H1 (cell line): ENCODE measurements around the gene CCDC13. TPM values are rescaled to one million over a fixed set of nuclear protein-coding genes. Genes with fewer than 3 reads are reported as not detected.

Experiments
- BRCA1 ChIP-seq: IDR thresholded peaks from 2 replicates; pipeline ENCODE4 v1.6.1; 2012; ENCODE audit warnings: low read depth, low read length, improper control_type of control experiment
- CHD2 ChIP-seq: IDR thresholded peaks from 2 replicates; pipeline ENCODE4 v1.6.1; 2012; ENCODE audit warnings: low read length, improper control_type of control experiment
- EP300 ChIP-seq, 2 experiments: IDR thresholded peaks; 1 replicate in 1 of 2; 2 replicates in 1 of 2; pipeline ENCODE4 v1.6.1; 2011 to 2012; ENCODE audit warnings: low read depth in 2 of 2, low read length in 2 of 2, mild to moderate bottlenecking in 2 of 2, borderline replicate concordance in 1 of 2, inconsistent platforms in 1 of 2, moderate library complexity in 1 of 2
- JUND ChIP-seq: IDR thresholded peaks from 2 replicates; pipeline ENCODE4 v1.6.1; 2011; ENCODE audit warnings: mild to moderate bottlenecking, improper control_type of control experiment, low read length
- RAD21 ChIP-seq, 2 experiments: IDR thresholded peaks in 1 of 2; conservative IDR thresholded peaks in 1 of 2; 2 replicates each; pipeline ENCODE4 v1.6.1; 2011; ENCODE audit warnings: low read depth in 2 of 2, low read length in 2 of 2, improper control_type of control experiment in 1 of 2, inconsistent platforms in 1 of 2, mild to moderate bottlenecking in 1 of 2, moderate library complexity in 1 of 2
- TBP ChIP-seq: IDR thresholded peaks from 2 replicates; pipeline ENCODE4 v1.6.1; 2011; ENCODE audit warnings: low read depth, low read length, improper control_type of control experiment
- polyA plus RNA-seq, 7 experiments: library from polyadenylated mRNA; depleted of rRNA in 3 of 7; stranded (reverse) in 5 of 7; unstranded in 2 of 7; fragments of >200 nt in 5 of 7; fragments of 200-250 nt in 2 of 7; gene quantifications; 1 replicate in 5 of 7; 2 replicates in 1 of 7; 4 replicates in 1 of 7; pipeline versions ENCODE4 v1.2.1 to v1.2.3, GENCODE V29; 2011 to 2013; ENCODE audit warnings: missing spikeins in 2 of 7, mixed read lengths in 2 of 7
- total RNA-seq: library from RNA; stranded (reverse); fragmentation: NEBNext Ultra II Directional; extraction: Animal tissue kit (Norgen Biotek cat#: 25700); gene quantifications from 2 replicates; pipeline ENCODE4 v1.2.1, GENCODE V29; 2021
- TF ChIP-seq, protein P1 (sequence below): fragments of 300-600 bp; sonication (generic); IDR thresholded peaks from 2 replicates; pipeline ENCODE4 v1.7.1; 2012; ENCODE audit warnings: low read length, moderate library complexity, mild to moderate bottlenecking, inconsistent platforms; ENCODE audit not compliant: insufficient replicate concordance

CCDC13 gene
- total and polyA plus RNA-seq, 2 of the 8 experiments (the other 6 are each of a cell fraction or from before 2014, with no cell fraction given): 0.06 TPM; not detected in 1

- TF ChIP-seq, protein P1, sequence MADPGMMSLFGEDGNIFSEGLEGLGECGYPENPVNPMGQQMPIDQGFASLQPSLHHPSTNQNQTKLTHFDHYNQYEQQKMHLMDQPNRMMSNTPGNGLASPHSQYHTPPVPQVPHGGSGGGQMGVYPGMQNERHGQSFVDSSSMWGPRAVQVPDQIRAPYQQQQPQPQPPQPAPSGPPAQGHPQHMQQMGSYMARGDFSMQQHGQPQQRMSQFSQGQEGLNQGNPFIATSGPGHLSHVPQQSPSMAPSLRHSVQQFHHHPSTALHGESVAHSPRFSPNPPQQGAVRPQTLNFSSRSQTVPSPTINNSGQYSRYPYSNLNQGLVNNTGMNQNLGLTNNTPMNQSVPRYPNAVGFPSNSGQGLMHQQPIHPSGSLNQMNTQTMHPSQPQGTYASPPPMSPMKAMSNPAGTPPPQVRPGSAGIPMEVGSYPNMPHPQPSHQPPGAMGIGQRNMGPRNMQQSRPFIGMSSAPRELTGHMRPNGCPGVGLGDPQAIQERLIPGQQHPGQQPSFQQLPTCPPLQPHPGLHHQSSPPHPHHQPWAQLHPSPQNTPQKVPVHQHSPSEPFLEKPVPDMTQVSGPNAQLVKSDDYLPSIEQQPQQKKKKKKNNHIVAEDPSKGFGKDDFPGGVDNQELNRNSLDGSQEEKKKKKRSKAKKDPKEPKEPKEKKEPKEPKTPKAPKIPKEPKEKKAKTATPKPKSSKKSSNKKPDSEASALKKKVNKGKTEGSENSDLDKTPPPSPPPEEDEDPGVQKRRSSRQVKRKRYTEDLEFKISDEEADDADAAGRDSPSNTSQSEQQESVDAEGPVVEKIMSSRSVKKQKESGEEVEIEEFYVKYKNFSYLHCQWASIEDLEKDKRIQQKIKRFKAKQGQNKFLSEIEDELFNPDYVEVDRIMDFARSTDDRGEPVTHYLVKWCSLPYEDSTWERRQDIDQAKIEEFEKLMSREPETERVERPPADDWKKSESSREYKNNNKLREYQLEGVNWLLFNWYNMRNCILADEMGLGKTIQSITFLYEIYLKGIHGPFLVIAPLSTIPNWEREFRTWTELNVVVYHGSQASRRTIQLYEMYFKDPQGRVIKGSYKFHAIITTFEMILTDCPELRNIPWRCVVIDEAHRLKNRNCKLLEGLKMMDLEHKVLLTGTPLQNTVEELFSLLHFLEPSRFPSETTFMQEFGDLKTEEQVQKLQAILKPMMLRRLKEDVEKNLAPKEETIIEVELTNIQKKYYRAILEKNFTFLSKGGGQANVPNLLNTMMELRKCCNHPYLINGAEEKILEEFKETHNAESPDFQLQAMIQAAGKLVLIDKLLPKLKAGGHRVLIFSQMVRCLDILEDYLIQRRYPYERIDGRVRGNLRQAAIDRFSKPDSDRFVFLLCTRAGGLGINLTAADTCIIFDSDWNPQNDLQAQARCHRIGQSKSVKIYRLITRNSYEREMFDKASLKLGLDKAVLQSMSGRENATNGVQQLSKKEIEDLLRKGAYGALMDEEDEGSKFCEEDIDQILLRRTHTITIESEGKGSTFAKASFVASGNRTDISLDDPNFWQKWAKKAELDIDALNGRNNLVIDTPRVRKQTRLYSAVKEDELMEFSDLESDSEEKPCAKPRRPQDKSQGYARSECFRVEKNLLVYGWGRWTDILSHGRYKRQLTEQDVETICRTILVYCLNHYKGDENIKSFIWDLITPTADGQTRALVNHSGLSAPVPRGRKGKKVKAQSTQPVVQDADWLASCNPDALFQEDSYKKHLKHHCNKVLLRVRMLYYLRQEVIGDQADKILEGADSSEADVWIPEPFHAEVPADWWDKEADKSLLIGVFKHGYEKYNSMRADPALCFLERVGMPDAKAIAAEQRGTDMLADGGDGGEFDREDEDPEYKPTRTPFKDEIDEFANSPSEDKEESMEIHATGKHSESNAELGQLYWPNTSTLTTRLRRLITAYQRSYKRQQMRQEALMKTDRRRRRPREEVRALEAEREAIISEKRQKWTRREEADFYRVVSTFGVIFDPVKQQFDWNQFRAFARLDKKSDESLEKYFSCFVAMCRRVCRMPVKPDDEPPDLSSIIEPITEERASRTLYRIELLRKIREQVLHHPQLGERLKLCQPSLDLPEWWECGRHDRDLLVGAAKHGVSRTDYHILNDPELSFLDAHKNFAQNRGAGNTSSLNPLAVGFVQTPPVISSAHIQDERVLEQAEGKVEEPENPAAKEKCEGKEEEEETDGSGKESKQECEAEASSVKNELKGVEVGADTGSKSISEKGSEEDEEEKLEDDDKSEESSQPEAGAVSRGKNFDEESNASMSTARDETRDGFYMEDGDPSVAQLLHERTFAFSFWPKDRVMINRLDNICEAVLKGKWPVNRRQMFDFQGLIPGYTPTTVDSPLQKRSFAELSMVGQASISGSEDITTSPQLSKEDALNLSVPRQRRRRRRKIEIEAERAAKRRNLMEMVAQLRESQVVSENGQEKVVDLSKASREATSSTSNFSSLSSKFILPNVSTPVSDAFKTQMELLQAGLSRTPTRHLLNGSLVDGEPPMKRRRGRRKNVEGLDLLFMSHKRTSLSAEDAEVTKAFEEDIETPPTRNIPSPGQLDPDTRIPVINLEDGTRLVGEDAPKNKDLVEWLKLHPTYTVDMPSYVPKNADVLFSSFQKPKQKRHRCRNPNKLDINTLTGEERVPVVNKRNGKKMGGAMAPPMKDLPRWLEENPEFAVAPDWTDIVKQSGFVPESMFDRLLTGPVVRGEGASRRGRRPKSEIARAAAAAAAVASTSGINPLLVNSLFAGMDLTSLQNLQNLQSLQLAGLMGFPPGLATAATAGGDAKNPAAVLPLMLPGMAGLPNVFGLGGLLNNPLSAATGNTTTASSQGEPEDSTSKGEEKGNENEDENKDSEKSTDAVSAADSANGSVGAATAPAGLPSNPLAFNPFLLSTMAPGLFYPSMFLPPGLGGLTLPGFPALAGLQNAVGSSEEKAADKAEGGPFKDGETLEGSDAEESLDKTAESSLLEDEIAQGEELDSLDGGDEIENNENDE: no peak
- TF ChIP-seq BRCA1 (no peak), RAD21 (IDR thresholded peaks at IDR 0.05 in 1 of 2, conservative IDR thresholded peaks at IDR 0.05 in 1 of 2; ENCODE audit: low read depth in 2 of 2, low read length in 2 of 2) (no peak), EP300 (IDR thresholded peaks at IDR 0.05; ENCODE audit: borderline replicate concordance in 1 of 2, low read depth in 2 of 2, low read length in 2 of 2) (no peak), TBP (no peak), JUND (no peak), CHD2 (no peak)
- TF ChIP-seq, all 59 proteins: peak for 0
Measured at GRCh38 chr3:42741796-42742195, 31.3 kb downstream of the CCDC13 start (continued).
